HT1080 (cell line): ENCODE results near the gene SYTL3. TPM values are rescaled to one million over a fixed set of nuclear protein-coding genes. Genes with fewer than 3 reads are reported as not detected.
A peak's percentile ranks its signal among the peaks of the same experiment; 100 is the strongest.
"Not testable (repeated sequence)": the region's sequence is repeated elsewhere in the genome, so short reads cannot be mapped to it uniquely, and the experiment has no call there.

Experiments
- DNase-seq: peaks from one replicate; pipeline ENCODE4 v3.0.0-alpha.2; 2015; ENCODE audit warnings: low read depth
- polyA plus RNA-seq, 2 experiments: library from polyadenylated mRNA; depleted of rRNA; stranded (reverse); fragments of >200 nt; gene quantifications; 2 replicates each; pipeline ENCODE4 v1.2.3, GENCODE V29; 2015
- total RNA-seq: library from RNA; depleted of rRNA; stranded (reverse); fragments of >200 nt; shearing (Covaris generic); gene quantifications from 2 replicates; pipeline ENCODE4 v1.2.3, GENCODE V29; 2014; rRNA removed

Gene SYTL3
- 5.5 and 5.7 TPM in 2 replicates for total RNA-seq
- polyA plus RNA-seq (2015; cell fraction: cytosol; rRNA removed) = 7.2 and 7.9 TPM in 2 replicates
- 7.6 and 8.7 TPM in 2 replicates for polyA plus RNA-seq (2015; cell fraction: nucleus; rRNA removed)

- DNase-seq = peak; percentile 80
These were observed at the start of gene SYTL3 for GRCh38 chr6:158649289-158650143. Gene SYTL3, plus strand, starts transcription at chr6:158650054. Its CDS starts 13,215 bp downstream, at chr6:158663269.

GRCh38 chr6:158603261-158604047 is 46.4 kb upstream of the SYTL3 start:
- DNase-seq = no peak

GRCh38 chr6:158604048-158604406 is 45.8 kb upstream of the SYTL3 start:
- no peak for DNase-seq

- DNase-seq = peak; percentile 52
These were observed 44.5 kb upstream of the SYTL3 start for GRCh38 chr6:158605266-158605878.

- DNase-seq = not testable (repeated sequence)
These were observed 43.8 kb upstream of the SYTL3 start for GRCh38 chr6:158606011-158606410.

GRCh38 chr6:158606935-158607334 is 42.9 kb upstream of the SYTL3 start:
- DNase-seq = no peak

GRCh38 chr6:158607411-158608170 is 42.3 kb upstream of the SYTL3 start:
- peak; percentile 57 for DNase-seq

GRCh38 chr6:158608221-158608620 is 41.6 kb upstream of the SYTL3 start:
- no peak for DNase-seq

GRCh38 chr6:158609455-158610155 is 40.2 kb upstream of the SYTL3 start:
- no peak for DNase-seq

GRCh38 chr6:158610319-158610968 is 39.4 kb upstream of the SYTL3 start:
- DNase-seq = no peak

GRCh38 chr6:158611039-158611438 is 38.8 kb upstream of the SYTL3 start:
- DNase-seq = no peak

- no peak for DNase-seq
These were observed 38.1 kb upstream of the SYTL3 start for GRCh38 chr6:158611541-158612370.

GRCh38 chr6:158614606-158615005 is 35.2 kb upstream of the SYTL3 start:
- DNase-seq = not testable (repeated sequence)

GRCh38 chr6:158618289-158618688 is 31.6 kb upstream of the SYTL3 start:
- DNase-seq = not testable (repeated sequence)

GRCh38 chr6:158619922-158620801 is 29.7 kb upstream of the SYTL3 start:
- DNase-seq = no peak

GRCh38 chr6:158620963-158621693 is 28.7 kb upstream of the SYTL3 start:
- no peak for DNase-seq
